T47D (cell line): ENCODE data around the gene ANKRD44.

ENCODE experiments used
- DNase-seq, 2 experiments: peaks; one replicate each; pipeline versions ENCODE4 v3.0.0 to v3.0.0-alpha.2; 2011 to 2012; ENCODE audit warnings: low read depth in 1 of 2, low spot score in 1 of 2
- JUND ChIP-seq: IDR thresholded peaks from 2 replicates; pipeline ENCODE4 v1.6.1; 2012; ENCODE audit warnings: low read depth
- in situ Hi-C: cut with HindIII; loops from 2 replicates; pipeline ENCODE4 v1.10.0; 2016; ENCODE audit warnings: low sequenced_read_pairs, low pct_unique_long_range_greater_than_20kb

Gene ANKRD44

GRCh38 chr2:197116306-197116879 lies 194.2 kb downstream of the ANKRD44 start:
- in situ Hi-C loops = no loop called here
- no peak for TF ChIP-seq JUND
- no peak for DNase-seq

GRCh38 chr2:197115325-197115724 lies 195.3 kb downstream of the ANKRD44 start:
- TF ChIP-seq JUND = no peak
- no peak for DNase-seq
- in situ Hi-C loops = no loop called here

GRCh38 chr2:197113275-197113711 lies 197.3 kb downstream of the ANKRD44 start:
- in situ Hi-C loops = no loop called here
- TF ChIP-seq JUND = no peak
- peak; percentile 10 to 35 for DNase-seq

GRCh38 chr2:197109326-197109725 lies 201.3 kb downstream of the ANKRD44 start:
- in situ Hi-C loops = no loop called here

GRCh38 chr2:197108758-197109157 lies 201.8 kb downstream of the ANKRD44 start:
- TF ChIP-seq JUND = no peak
- in situ Hi-C loops = no loop called here
- peak in 1 of 2 experiments; percentile 5 for DNase-seq

More at GRCh38 chr2:197109326-197109725, 201.3 kb downstream of the ANKRD44 start:
- no peak for TF ChIP-seq JUND
- no peak for DNase-seq

GRCh38 chr2:197107291-197108269 lies 203.0 kb downstream of the ANKRD44 start:
- peak; percentile 5 to 73 for DNase-seq
- no peak for TF ChIP-seq JUND
- in situ Hi-C loops = no loop called here

- in situ Hi-C loops = no loop called here
- DNase-seq = no peak
- no peak for TF ChIP-seq JUND
These were observed 207.2 kb downstream of the ANKRD44 start for GRCh38 chr2:197103363-197103762.

- TF ChIP-seq JUND = no peak
- no peak for DNase-seq
- in situ Hi-C loops = no loop called here
These were observed 208.3 kb downstream of the ANKRD44 start for GRCh38 chr2:197102231-197102630.

GRCh38 chr2:197101519-197101918 lies 209.1 kb downstream of the ANKRD44 start:
- no peak for TF ChIP-seq JUND
- in situ Hi-C loops = no loop called here
- no peak for DNase-seq

GRCh38 chr2:197097578-197098366 lies 212.8 kb downstream of the ANKRD44 start:
- no peak for DNase-seq

GRCh38 chr2:197096649-197097048 lies 213.9 kb downstream of the ANKRD44 start:
- in situ Hi-C loops = no loop called here
- TF ChIP-seq JUND = no peak

More at GRCh38 chr2:197097578-197098366, 212.8 kb downstream of the ANKRD44 start:
- no peak for TF ChIP-seq JUND
- in situ Hi-C loops = no loop called here

GRCh38 chr2:197092431-197092830 lies 218.1 kb downstream of the ANKRD44 start:
- TF ChIP-seq JUND = no peak
- in situ Hi-C loops = no loop called here
- no peak for DNase-seq

More at GRCh38 chr2:197096649-197097048, 213.9 kb downstream of the ANKRD44 start:
- no peak for DNase-seq
